ENCODE data around the gene PGBD1.
A peak's percentile ranks its signal among the peaks of the same experiment; 100 is the strongest.
"Not testable (repeated sequence)": the region's sequence is repeated elsewhere in the genome, so short reads cannot be mapped to it uniquely, and the experiment has no call there.

Gene PGBD1

GRCh38 chr6:28264834-28265401, 16.5 kb upstream of the PGBD1 start:
- no peak for DNase-seq
- intact Hi-C loops (cut with DNase I): loop anchor here (5.0 kb wide), 1 partner anchor 128 kb away; no protein-coding TSS in a partner anchor

DNA sequence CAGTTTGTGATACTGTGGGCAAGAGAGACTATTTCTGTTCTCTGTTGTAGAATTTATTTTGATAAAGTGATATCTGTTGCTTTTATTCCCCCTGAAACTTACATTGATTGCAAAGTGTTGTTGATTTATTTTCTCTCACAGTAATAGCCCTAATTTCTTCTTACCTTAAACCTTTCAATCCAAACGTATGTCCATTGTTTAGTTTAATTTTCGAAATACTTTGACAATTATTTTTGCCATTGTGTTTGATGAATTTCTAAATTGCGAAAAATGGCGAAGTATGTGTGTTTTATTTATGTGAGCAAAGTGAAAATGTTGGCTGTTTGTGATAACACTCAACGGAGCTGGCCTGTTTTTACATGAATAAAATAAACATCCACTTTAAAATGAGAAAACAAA, 14.8 kb upstream of the PGBD1 start:
- no peak for DNase-seq
- intact Hi-C loops (cut with DNase I): loop anchor here (5.0 kb wide), 1 partner anchor 129 kb away; no protein-coding TSS in a partner anchor

GRCh38 chr6:28266962-28267694, 14.2 kb upstream of the PGBD1 start, which contains the start of gene ZSCAN26:
Gene ZSCAN26 (plus strand): TSS chr6:28267143. CDS start chr6:28271920, 4,777 bp downstream.
- peak; percentile 67 to 93 (median 86) for DNase-seq
- intact Hi-C loops (cut with DNase I): loop anchor here (5.0 kb wide), 1 partner anchor 130 kb away; no protein-coding TSS in a partner anchor

GRCh38 chr6:28267695-28268059, 13.7 kb upstream of the PGBD1 start:
- intact Hi-C loops (cut with DNase I): loop anchor here (5.0 kb wide), 1 partner anchor 130 kb away; no protein-coding TSS in a partner anchor
- DNase-seq: no peak

DNA sequence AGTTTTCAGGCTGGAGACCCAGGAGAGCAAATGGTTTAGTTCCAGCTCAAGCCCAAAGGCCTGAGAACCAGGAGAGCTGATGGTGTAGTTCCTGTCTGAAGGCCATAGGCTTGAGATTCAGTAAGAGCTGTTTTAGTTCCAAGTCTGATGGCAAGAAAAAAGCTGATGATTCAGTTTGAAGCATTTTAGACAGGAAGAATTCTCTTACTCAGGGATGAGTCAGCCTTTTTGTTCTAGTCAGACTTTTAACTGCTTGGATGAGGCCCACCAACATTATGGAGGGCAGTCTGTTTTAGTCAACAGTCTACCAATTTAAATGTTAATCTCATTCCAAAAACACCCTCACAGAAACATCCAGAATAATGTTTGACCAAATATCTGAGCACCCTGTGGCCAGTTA, 11.9 kb upstream of the PGBD1 start:
- intact Hi-C loops (cut with DNase I): loop anchor here (5.0 kb wide), 1 partner anchor 132 kb away; no protein-coding TSS in a partner anchor
- no peak for DNase-seq

DNA sequence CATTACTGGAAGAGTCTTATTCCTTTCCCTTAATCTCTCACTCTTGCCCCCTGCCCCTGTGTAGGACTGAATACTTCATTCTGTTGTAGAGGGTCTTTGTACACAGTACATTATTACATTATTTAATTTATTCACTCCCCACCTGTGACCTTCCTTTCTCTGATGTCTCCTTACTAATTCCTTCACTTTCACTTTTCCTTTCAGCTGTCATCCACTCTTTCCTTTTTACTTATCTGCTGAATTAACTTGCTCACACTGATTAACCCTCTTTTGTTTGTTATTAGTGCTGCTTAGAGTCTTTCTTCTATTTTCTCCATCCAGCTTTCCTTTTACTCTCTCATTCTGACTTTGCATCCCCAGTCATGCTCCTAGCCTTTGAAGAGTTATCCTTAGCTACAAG, 6.5 kb upstream of the PGBD1 start:
- intact Hi-C loops (cut with DNase I): loop anchor here (5.0 kb wide), 1 partner anchor 67 kb away; no protein-coding TSS in a partner anchor
- no peak for DNase-seq

GRCh38 chr6:28277746-28278145, 3.6 kb upstream of the PGBD1 start:
- intact Hi-C loops (cut with DNase I): no loop called here
- no peak for DNase-seq

- no peak for DNase-seq
- intact Hi-C loops (cut with DNase I): no loop called here
Observed at GRCh38 chr6:28280595-28281287, 631 bp upstream of the PGBD1 start.

DNA sequence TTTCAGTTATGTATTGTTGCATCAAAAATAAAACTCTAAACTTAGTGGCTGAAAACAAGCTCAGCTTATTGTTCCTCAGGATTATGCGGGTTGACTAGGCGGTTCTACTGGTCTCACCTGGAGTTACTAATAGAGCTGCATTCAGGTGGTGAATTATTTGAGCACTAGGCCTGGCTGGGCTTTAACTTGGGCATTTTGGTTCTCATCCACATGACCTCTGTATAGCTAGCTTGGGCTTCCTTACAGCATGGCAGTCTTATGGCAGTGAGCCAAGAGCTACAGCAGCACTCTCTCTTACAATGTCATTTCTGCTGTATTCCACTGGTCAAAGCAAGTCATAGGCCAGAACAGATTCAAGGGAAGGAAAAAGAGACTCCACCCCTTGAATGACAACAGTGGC, 1.6 kb downstream of the PGBD1 start:
- DNase-seq: no peak
- intact Hi-C loops (cut with DNase I): no loop called here

DNA sequence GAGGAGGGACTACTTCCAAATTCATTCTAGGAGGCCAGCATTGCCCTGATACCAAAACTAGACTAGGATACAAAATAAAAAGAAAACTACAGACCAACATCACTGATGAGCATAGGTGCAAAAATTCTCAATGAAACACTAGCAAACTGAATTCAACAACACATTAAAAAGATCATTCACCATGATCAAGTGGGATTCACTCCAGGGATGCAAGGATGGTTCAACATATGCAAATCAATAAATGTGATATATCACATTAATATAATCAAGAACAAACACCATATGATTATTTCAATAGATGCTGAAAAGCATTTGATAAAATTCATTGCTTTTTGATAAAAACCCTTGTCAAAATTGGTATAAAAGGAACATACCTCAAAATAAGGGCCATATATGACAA, 10.2 kb downstream of the PGBD1 start:
- intact Hi-C loops (cut with DNase I): no loop called here
- DNase-seq: no peak

- intact Hi-C loops (cut with DNase I): no loop called here
Observed at GRCh38 chr6:28295326-28295725, 14.0 kb downstream of the PGBD1 start.

DNA sequence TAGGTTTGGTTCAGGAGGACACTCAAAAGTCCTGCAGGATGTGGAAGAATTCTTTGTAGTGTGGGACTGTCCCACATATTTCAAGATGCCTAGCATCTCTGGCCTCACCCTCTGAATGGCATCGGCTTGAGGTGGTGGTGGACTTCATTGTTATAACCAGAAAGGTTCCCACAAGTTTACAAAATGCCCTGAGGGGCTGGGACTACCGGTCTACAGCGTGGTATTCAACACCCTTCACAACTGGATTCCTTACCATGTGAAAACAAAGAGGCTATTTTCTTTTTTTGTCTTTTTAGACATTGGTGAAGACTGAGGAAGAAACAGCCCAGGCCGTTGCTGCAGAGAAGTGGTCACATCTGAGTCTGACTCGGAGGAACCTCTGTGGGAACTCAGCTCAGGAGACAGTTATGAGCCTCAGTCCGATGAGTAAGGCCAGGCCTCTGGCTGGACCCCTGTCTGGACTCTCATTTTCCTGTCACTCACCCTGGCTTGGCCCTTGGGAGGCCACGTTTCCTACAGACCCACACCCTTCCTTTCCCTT, 15.2 kb downstream of the PGBD1 start:
- intact Hi-C loops (cut with DNase I): no loop called here
- DNase-seq: no peak

More at GRCh38 chr6:28295326-28295725, 14.0 kb downstream of the PGBD1 start:
- no peak for DNase-seq

DNA sequence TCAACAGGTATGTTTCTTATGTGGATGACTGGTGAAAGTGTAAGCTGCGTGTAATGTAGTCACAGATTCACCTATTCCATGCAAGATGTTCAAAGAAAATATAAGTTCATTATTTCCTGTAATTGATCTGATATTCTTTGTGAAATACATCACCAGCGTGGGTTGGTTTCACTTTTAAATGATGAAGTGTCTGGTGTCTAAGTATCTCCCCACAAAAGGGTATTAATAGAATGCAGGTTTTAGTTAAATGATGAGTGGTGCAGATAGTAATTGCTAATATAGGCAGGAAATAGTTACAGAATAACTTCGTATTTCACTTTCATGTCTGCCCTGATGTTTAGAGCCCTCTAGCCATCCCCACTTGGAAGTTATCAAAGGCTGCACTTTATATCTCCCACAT, 22.2 kb downstream of the PGBD1 start:
- intact Hi-C loops (cut with DNase I): no loop called here
- DNase-seq: no peak

GRCh38 chr6:28306363-28306762, 25.0 kb downstream of the PGBD1 start:
- DNase-seq: not testable (repeated sequence)

GRCh38 chr6:28311139-28311823, 29.9 kb downstream of the PGBD1 start:
- intact Hi-C loops (cut with DNase I): no loop called here

More at GRCh38 chr6:28306363-28306762, 25.0 kb downstream of the PGBD1 start:
- intact Hi-C loops (cut with DNase I): not testable (repeated sequence)

GRCh38 chr6:28312939-28313338, 31.6 kb downstream of the PGBD1 start:
- no peak for DNase-seq
- intact Hi-C loops (cut with DNase I): no loop called here

More at GRCh38 chr6:28311139-28311823, 29.9 kb downstream of the PGBD1 start:
- no peak for DNase-seq

DNA sequence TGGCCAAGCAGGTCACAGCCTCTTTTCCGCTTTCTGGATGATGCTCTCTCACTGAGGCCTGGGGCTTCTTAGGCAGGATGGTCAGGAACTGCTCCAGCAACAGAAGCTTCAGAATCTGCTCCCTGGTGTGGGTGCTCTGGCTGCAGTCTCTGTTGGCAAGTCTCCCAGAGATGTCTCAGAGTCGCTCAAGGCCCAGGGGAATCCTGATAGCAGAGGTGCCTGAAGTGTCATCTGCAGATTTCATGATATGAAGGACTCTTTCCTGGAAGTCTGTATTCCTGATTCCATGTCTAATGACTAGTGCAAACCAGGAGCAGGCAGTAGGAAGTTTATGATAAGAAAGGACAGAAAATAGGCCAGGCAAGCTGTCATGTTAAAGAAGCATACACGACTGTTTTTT, 34.3 kb downstream of the PGBD1 start:
- DNase-seq: no peak
- intact Hi-C loops (cut with DNase I): no loop called here

GRCh38 chr6:28317866-28318265, 36.5 kb downstream of the PGBD1 start:
- DNase-seq; intact Hi-C loops (cut with DNase I): not testable (repeated sequence)

GRCh38 chr6:28322661-28323060, 41.3 kb downstream of the PGBD1 start:
- intact Hi-C loops (cut with DNase I): no loop called here
- DNase-seq: no peak

Measured in head of caudate nucleus (tissue), 42 donors.